HCT116 (cell line): ENCODE data around the gene ARMC12. TPM values are rescaled to one million over a fixed set of nuclear protein-coding genes. Genes with fewer than 3 reads are reported as not detected.

Experiments
- ATAC-seq: fragments of 200-7000 bp; cut with Tn5 transposase; 2 replicates; pipeline ENCODE4 v1.9.1; 2020; ENCODE audit warnings: mild to moderate bottlenecking, moderate library complexity
- Bru-seq: library from RNA; stranded (reverse); fragments of 400-500 nt; gene quantifications from one replicate; lab custom pipeline; 2021; lab: Mats Ljungman, UMichigan
- BruChase-seq, 2 experiments: library from RNA; stranded (reverse); fragments of 400-500 nt; gene quantifications; one replicate each; lab custom pipeline; 2021; lab: Mats Ljungman, UMichigan
- BruUV-seq: library from RNA; stranded (reverse); fragments of 400-500 nt; replicated peaks from 2 replicates; lab custom pipeline; 2021; lab: Mats Ljungman, UMichigan
- CTCF ChIA-PET: fragments of 300-600 bp; sonication (Branson Sonifier 250); formaldehyde crosslinking; loops from one replicate; lab custom pipeline; 2021; ENCODE audit warnings: antibody characterized with exemption; lab: Charles Lee
- POLR2A ChIA-PET: fragments of 300-600, 350-600 bp; sonication (Branson Sonifier 250); formaldehyde crosslinking; loops from one replicate; lab custom pipeline; 2021; ENCODE audit warnings: antibody characterized with exemption; lab: Charles Lee
- RAD21 ChIA-PET, 2 experiments: fragments of 300-600 bp; sonication (Branson Sonifier 250); formaldehyde crosslinking; loops; one replicate each; lab custom pipeline; 2023; ENCODE audit warnings: low total read pairs in 2 of 2; ENCODE audit not compliant: uncharacterized antibody in 2 of 2, unreplicated experiment in 2 of 2, low non-redundant PET in 1 of 2; lab: Charles Lee
- DNase-seq: peaks from one replicate; pipeline ENCODE4 v3.0.0-alpha.2; 2010; ENCODE audit warnings: low read depth, low spot score
- H2AFZ ChIP-seq: fragments of 200-600 bp; shearing (Covaris generic), sonication (generic); 2 replicates; pipeline ENCODE4 v1.6.1; 2017; ENCODE audit warnings: low read depth, mixed run types, mixed read lengths, antibody characterized with exemption, low read length; ENCODE audit not compliant: poor library complexity, severe bottlenecking
- H3K27ac ChIP-seq: 2 replicates; pipeline ENCODE4 v1.5.1; 2012; ENCODE audit warnings: low read depth, low read length
- H3K27me3 ChIP-seq: fragments of 200-600 bp; sonication (generic); 2 replicates; pipeline ENCODE4 v1.6.1; 2016; ENCODE audit warnings: mixed run types, low read length, mixed read lengths; ENCODE audit not compliant: insufficient read depth
- H3K36me3 ChIP-seq, 2 experiments: fragments of 200-500 bp in 1 of 2; fragments of 200-600 bp in 1 of 2; sonication (Bioruptor generic) in 1 of 2; sonication (generic) in 1 of 2; 2 replicates each; pipeline versions ENCODE4 v1.5.1 to v1.6.1; 2014 to 2016; ENCODE audit warnings: low read length in 2 of 2, inconsistent platforms in 1 of 2, mixed read lengths in 1 of 2, mixed run types in 1 of 2; ENCODE audit not compliant: insufficient read depth in 2 of 2, control insufficient read depth in 1 of 2
- H3K4me1 ChIP-seq, 2 experiments: fragments of 200-600 bp in 1 of 2; sonication (generic) in 1 of 2; 2 replicates each; pipeline versions ENCODE4 v1.5.1 to v1.6.1; 2012 to 2017; ENCODE audit warnings: low read length in 2 of 2, inconsistent platforms in 1 of 2, mild to moderate bottlenecking in 1 of 2, mixed read lengths in 1 of 2, mixed run types in 1 of 2, moderate library complexity in 1 of 2; ENCODE audit not compliant: insufficient read depth in 2 of 2, control insufficient read depth in 1 of 2
- H3K4me2 ChIP-seq: fragments of 200-600 bp; sonication (generic); 2 replicates; pipeline ENCODE4 v1.6.1; 2017; ENCODE audit warnings: mixed run types, low read length, mixed read lengths
- H3K4me3 ChIP-seq, 2 experiments: fragments of 200-600 bp in 1 of 2; sonication (generic) in 1 of 2; replicated peaks in 1 of 2; 2 replicates each; pipeline ENCODE4 v1.5.1; 2011 to 2016; ENCODE audit warnings: low read length in 2 of 2, control low read depth in 1 of 2, low read depth in 1 of 2, mild to moderate bottlenecking in 1 of 2, mixed read lengths in 1 of 2, mixed run types in 1 of 2
- H3K79me2 ChIP-seq: fragments of 200-600 bp; sonication (generic); 2 replicates; pipeline ENCODE4 v1.6.1; 2017; ENCODE audit warnings: mild to moderate bottlenecking, mixed run types, low read length, moderate library complexity, mixed read lengths; ENCODE audit not compliant: insufficient read depth
- H3K9ac ChIP-seq: fragments of 200-600 bp; sonication (generic); 2 replicates; pipeline ENCODE4 v1.6.1; 2016; ENCODE audit warnings: low read length, mixed read lengths
- H3K9me2 ChIP-seq: fragments of 200-600 bp; sonication (generic), shearing (Covaris generic); 2 replicates; pipeline ENCODE4 v1.6.1; 2017; ENCODE audit warnings: mixed run types, mild to moderate bottlenecking, moderate library complexity; ENCODE audit not compliant: insufficient read depth
- H3K9me3 ChIP-seq, 2 experiments: fragments of 200-500 bp in 1 of 2; fragments of 200-600 bp in 1 of 2; sonication (Bioruptor generic) in 1 of 2; sonication (generic) in 1 of 2; 2 replicates each; pipeline ENCODE4 v1.6.1; 2014 to 2017; ENCODE audit warnings: low read length in 2 of 2, mixed read lengths in 2 of 2, inconsistent platforms in 1 of 2, low read depth in 1 of 2, mild to moderate bottlenecking in 1 of 2, mixed run types in 1 of 2, moderate library complexity in 1 of 2; ENCODE audit not compliant: control insufficient read depth in 1 of 2, insufficient read depth in 1 of 2
- H4K20me1 ChIP-seq: fragments of 200-600 bp; sonication (generic), shearing (Covaris generic); 2 replicates; pipeline ENCODE4 v1.6.1; 2017; ENCODE audit warnings: mixed run types, mild to moderate bottlenecking, moderate library complexity; ENCODE audit not compliant: insufficient read depth
- CBX3 ChIP-seq: IDR thresholded peaks from 2 replicates; pipeline ENCODE4 v1.6.1; 2012; ENCODE audit warnings: low read depth
- CEBPB ChIP-seq: IDR thresholded peaks from 2 replicates; pipeline ENCODE4 v1.6.1; 2012; ENCODE audit warnings: low read depth
- CTCF ChIP-seq, 3 experiments: fragments of 200-600 bp in 1 of 3; sonication (generic) in 1 of 3; IDR thresholded peaks in 2 of 3; conservative IDR thresholded peaks in 1 of 3; 2 replicates each; pipeline ENCODE4 v1.5.1; 2012 to 2017; ENCODE audit warnings: low read depth in 2 of 3, low read length in 2 of 3, antibody characterized with exemption in 1 of 3, borderline replicate concordance in 1 of 3, control low read depth in 1 of 3, mild to moderate bottlenecking in 1 of 3, mixed read lengths in 1 of 3, mixed run types in 1 of 3, moderate library complexity in 1 of 3; ENCODE audit not compliant: insufficient read depth in 1 of 3
- ELF1 ChIP-seq: IDR thresholded peaks from 2 replicates; pipeline ENCODE4 v1.6.1; 2012; ENCODE audit warnings: low read depth, borderline replicate concordance
- FOSL1 ChIP-seq: IDR thresholded peaks from 2 replicates; pipeline ENCODE4 v1.6.1; 2012; ENCODE audit warnings: low read depth
- POLR2A ChIP-seq: IDR thresholded peaks from 2 replicates; pipeline ENCODE4 v1.7.0; 2011; ENCODE audit warnings: borderline replicate concordance; ENCODE audit not compliant: insufficient read depth, insufficient read length; ENCODE audit errors: extremely low read depth
- SIN3A ChIP-seq: IDR thresholded peaks from 2 replicates; pipeline ENCODE4 v1.6.1; 2012; ENCODE audit warnings: low read depth
- SP1 ChIP-seq: IDR thresholded peaks from 2 replicates; pipeline ENCODE4 v1.6.1; 2012; ENCODE audit warnings: low read depth
- ZBTB33 ChIP-seq: IDR thresholded peaks from 2 replicates; pipeline ENCODE4 v1.6.1; 2011; ENCODE audit warnings: mild to moderate bottlenecking, low read length, moderate library complexity; ENCODE audit not compliant: insufficient replicate concordance; ENCODE audit errors: extremely low read depth
- ZFX ChIP-seq: fragments of 450-650 bp; IDR thresholded peaks from 2 replicates; pipeline ENCODE4 v1.6.1; 2017
- intact Hi-C: fragments of 100-400 bp; cut with micrococcal nuclease; formaldehyde crosslinking; loops from 2 replicates; pipeline ENCODE4 v1.10.0; 2022
- long read RNA-seq: library from polyadenylated mRNA; unstranded; transcript quantifications from one replicate; pipeline ENCODE4 v2.0.0, GENCODE V29; 2021; ENCODE audit not compliant: unreplicated experiment
- polyA plus RNA-seq: library from polyadenylated mRNA; unstranded; fragments of >200 nt; gene quantifications from 2 replicates; pipeline ENCODE4 v1.2.1, GENCODE V29; 2012; ENCODE audit warnings: missing spikeins
- total RNA-seq: library from RNA; stranded (reverse); gene quantifications from one replicate; pipeline ENCODE4 v1.2.1, GENCODE V29; 2021; ENCODE audit not compliant: unreplicated experiment

The ARMC12 gene
- total RNA-seq = 0.79 TPM
- 0.75 and 1.2 TPM in 2 replicates for polyA plus RNA-seq
- percentile 27 among the genes with signal in this experiment for Bru-seq, nascent RNA
- percentile 29 among the genes with signal in this experiment for BruChase-seq, experiment 1, labeled RNA remaining after a 6-hour chase
- BruChase-seq, experiment 2, labeled RNA remaining after a 2-hour chase = percentile 28 among the genes with signal in this experiment
- long read RNA-seq, partial matches to known transcripts = 1 of 2 reads
- long read RNA-seq, other reads (novel, unspliced or antisense) = 1 of 2 reads

- Histone ChIP-seq H4K20me1 (no peaks in the 10 kb centered on the region), H3K36me3 (no peaks in the 10 kb centered on the region), H3K9me3 (no peaks in the 10 kb centered on the region), H3K9ac (no peak within 1 kb of the TSS), H3K9me2 (no peaks in the 10 kb centered on the region), H3K4me3 (no peak within 1 kb of the TSS), H3K27me3 (no peaks in the 10 kb centered on the region), H3K4me2 (no peak within 1 kb of the TSS), H3K79me2 (no peaks in the 10 kb centered on the region), H2AFZ (peak within 1 kb of the TSS; percentile 83), H3K4me1 (peaks cover 24 to 28% of the 10 kb centered on the region in 2 experiments), H3K27ac (no peak within 1 kb of the TSS; the same call in 1 of the 2 replicates)
- intact Hi-C loops = loop anchor here (1.0 to 2.0 kb wide), 3 partner anchors 153 to 440 kb away; partner anchors contain the start of gene DEF6
- ChIA-PET CTCF (interaction anchor here (0.7 to 3.0 kb wide), 30 partner anchors 9 to 478 kb away, joined by 3 to 73 read pairs (median 4); partner anchors contain the start of gene DEF6), RAD21 (interaction anchor here (1.0 to 2.5 kb wide), 5 partner anchors 153 to 215 kb away, joined by 3 to 20 read pairs (median 4); no protein-coding TSS in a partner anchor), POLR2A (interaction anchor here (0.5 to 1.3 kb wide), 4 partner anchors 139 to 1040 kb away, joined by 3 to 6 read pairs (median 3); no protein-coding TSS in a partner anchor)
- DNase-seq (no peak), ATAC-seq (no peak; the same call in 1 of the 2 replicates)
- no TSS peak for BruUV-seq
- TF ChIP-seq FOSL1 = no peak
- TF ChIP-seq SP1 = no peak
- no peak for TF ChIP-seq ELF1
- TF ChIP-seq CTCF (IDR thresholded peaks at IDR 0.05 in 2 of 3, conservative IDR thresholded peaks at IDR 0.05 in 1 of 3; ENCODE audit: borderline replicate concordance in 1 of 3, insufficient read depth in 1 of 3, low read depth in 2 of 3, low read length in 2 of 3) = no peak
- no peak for TF ChIP-seq CEBPB
- no peak for TF ChIP-seq ZBTB33
- no peak; the same call in 1 of the 2 replicates for TF ChIP-seq ZFX
- TF ChIP-seq POLR2A = no peak
- no peak for TF ChIP-seq SIN3A
- TF ChIP-seq CBX3 = no peak
These were observed at the start of gene ARMC12 for GRCh38 chr6:35736982-35737412. ARMC12 (plus strand) TSS chr6:35737032; CDS start chr6:35737109, 77 bp downstream.
